Measurements from ENCODE around the gene EBF3. TPM values are rescaled to one million over a fixed set of nuclear protein-coding genes. Genes with fewer than 3 reads are reported as not detected.

EBF3 gene
- total RNA-seq, 1 experiment from 2014 or later, result 0.64 TPM

- intact Hi-C loops (cut with micrococcal nuclease; ENCODE audit: unreplicated experiment), result loop anchor here (10.0 kb wide), 1 partner anchor 504 kb away; the partner anchor contains the start of gene MGMT
Measured at GRCh38 chr10:129968853-129969183, 4.7 kb upstream of the EBF3 start.

GRCh38 chr10:129968020-129968852 is 4.2 kb upstream of the EBF3 start:
- DNase-seq (ENCODE audit: low read depth, low spot score), result no peak
- Histone ChIP-seq H3K9me3 (ENCODE audit: control insufficient read depth, insufficient read depth, low read depth, low read length) (no peaks in the 10 kb centered on the region), H3K4me3 (ENCODE audit: low read depth in 2 of 2, low read length in 2 of 2) (no peak overlapping the region), H3K27ac (ENCODE audit: low read length) (no peak overlapping the region), H3K36me3 (ENCODE audit: control insufficient read depth, insufficient read depth, low read length) (no peaks in the 10 kb centered on the region), H3K27me3 (ENCODE audit: control insufficient read depth, insufficient read depth, low read length) (peaks cover 22% of the 10 kb centered on the region), H3K4me1 (ENCODE audit: control insufficient read depth, insufficient read depth, low read length) (peaks cover 9% of the 10 kb centered on the region)
- in situ Hi-C loops (cut with HindIII; ENCODE audit: low pct_unique_long_range_greater_than_20kb, low sequenced_read_pairs) (no loop called here), intact Hi-C loops (cut with micrococcal nuclease; ENCODE audit: unreplicated experiment) (loop anchor here (10.0 kb wide), 1 partner anchor 503 kb away; the partner anchor contains the start of gene MGMT)
- no peak for ATAC-seq
- TF ChIP-seq TCF7L2 (IDR thresholded peaks at IDR 0.05; ENCODE audit: low read depth, low read length), result no peak
- no peak for TF ChIP-seq CTCF (IDR thresholded peaks at IDR 0.05)
- ChIA-PET CTCF (no interaction called here), POLR2A (no interaction called here)
- no TSS peak for BruUV-seq (replicated peaks)

More at GRCh38 chr10:129968853-129969183, 4.7 kb upstream of the EBF3 start:
- no peak for ATAC-seq
- Histone ChIP-seq H3K4me1 (ENCODE audit: control insufficient read depth, insufficient read depth, low read length) (peaks cover 9% of the 10 kb centered on the region), H3K27me3 (ENCODE audit: control insufficient read depth, insufficient read depth, low read length) (peaks cover 22% of the 10 kb centered on the region), H3K27ac (ENCODE audit: low read length) (no peak overlapping the region), H3K9me3 (ENCODE audit: control insufficient read depth, insufficient read depth, low read depth, low read length) (no peaks in the 10 kb centered on the region), H3K4me3 (ENCODE audit: low read depth in 2 of 2, low read length in 2 of 2) (no peak overlapping the region), H3K36me3 (ENCODE audit: control insufficient read depth, insufficient read depth, low read length) (no peaks in the 10 kb centered on the region)
- TF ChIP-seq TCF7L2 (IDR thresholded peaks at IDR 0.05; ENCODE audit: low read depth, low read length), result no peak
- peak; percentile 64; the same call in 1 of the 2 replicates for TF ChIP-seq CTCF (IDR thresholded peaks at IDR 0.05)
- no peak for TF ChIP-seq REST (IDR thresholded peaks at IDR 0.05; ENCODE audit: insufficient read depth in 1 of 2, low read depth in 2 of 2, low read length in 1 of 2)
- no TSS peak for BruUV-seq (replicated peaks)
- POLR2A ChIA-PET, result no interaction called here
- no peak for DNase-seq (ENCODE audit: low read depth, low spot score)
- CTCF ChIA-PET, result no interaction called here
- in situ Hi-C loops (cut with HindIII; ENCODE audit: low pct_unique_long_range_greater_than_20kb, low sequenced_read_pairs), result no loop called here
